Sciatic nerve (tissue), 2 donors: ENCODE results near the gene ZNF791. TPM values are rescaled to one million over a fixed set of nuclear protein-coding genes. Genes with fewer than 3 reads are reported as not detected.
"Not testable (repeated sequence)": the region's sequence is repeated elsewhere in the genome, so short reads cannot be mapped to it uniquely, and the experiment has no call there.

ENCODE experiments used
- ATAC-seq: fragments of 200-7000 bp; cut with Tn5 transposase; one replicate; pipeline ENCODE4 v1.9.1; 2020; ENCODE audit warnings: mild to moderate bottlenecking, moderate library complexity
- DNase-seq: peaks from one replicate; pipeline ENCODE4 v3.0.0-alpha.2; 2020; ENCODE audit warnings: low spot score
- intact Hi-C: fragments of 100-400 bp; cut with DNase I; formaldehyde crosslinking; loops from one replicate; pipeline ENCODE4 v1.14.2; 2022
- total RNA-seq: library from RNA; stranded (reverse); fragmentation: NEBNext Ultra II Directional; extraction: Animal tissue kit (Norgen Biotek cat#: 25700); gene quantifications from one replicate; pipeline ENCODE4 v1.2.1, GENCODE V29; 2021
- donor health status: DM: no; HTN: no; CAD: no.
- donor health status: DM: no; HTN: no; CAD: no.

ZNF791 gene
- total RNA-seq, 1 donor from 2014 or later: 48.2 TPM

- no peak for DNase-seq
- ATAC-seq: no peak
- intact Hi-C loops: no loop called here
These were observed 17.6 kb downstream of the ZNF791 start for GRCh38 chr19:12628040-12629022.

- ATAC-seq: no peak
- no peak for DNase-seq
- intact Hi-C loops: no loop called here
These were observed 18.5 kb downstream of the ZNF791 start for GRCh38 chr19:12629215-12629614.

- intact Hi-C loops: no loop called here
- ATAC-seq (no peak), DNase-seq (peak; percentile 31)
These were observed 25.9 kb downstream of the ZNF791 start for GRCh38 chr19:12636631-12637030.

GRCh38 chr19:12638611-12639182 is 28.0 kb downstream of the ZNF791 start:
- ATAC-seq (no peak), DNase-seq (no peak)
- intact Hi-C loops: no loop called here

GRCh38 chr19:12639901-12640613 is 29.3 kb downstream of the ZNF791 start:
- intact Hi-C loops: no loop called here
- ATAC-seq: peak; percentile 92
- peak; percentile 88 for DNase-seq

GRCh38 chr19:12641456-12641855 is 30.7 kb downstream of the ZNF791 start:
- no peak for DNase-seq
- ATAC-seq: no peak
- intact Hi-C loops: no loop called here

- no peak for DNase-seq
- intact Hi-C loops: no loop called here
These were observed 31.8 kb downstream of the ZNF791 start for GRCh38 chr19:12642506-12642905.

GRCh38 chr19:12643716-12644115 is 33.0 kb downstream of the ZNF791 start:
- ATAC-seq, DNase-seq, intact Hi-C loops: not testable (repeated sequence)

More at GRCh38 chr19:12642506-12642905, 31.8 kb downstream of the ZNF791 start:
- ATAC-seq: no peak

- ATAC-seq (no peak), DNase-seq (no peak)
- intact Hi-C loops: no loop called here
These were observed 35.8 kb downstream of the ZNF791 start for GRCh38 chr19:12646551-12646950.

GRCh38 chr19:12647047-12647446 is 36.3 kb downstream of the ZNF791 start:
- intact Hi-C loops: no loop called here

GRCh38 chr19:12647490-12648071 is 36.9 kb downstream of the ZNF791 start:
- DNase-seq: peak; percentile 83
- peak; percentile 90 for ATAC-seq
- intact Hi-C loops: no loop called here

More at GRCh38 chr19:12647047-12647446, 36.3 kb downstream of the ZNF791 start:
- peak; percentile 5 for ATAC-seq
- DNase-seq: no peak

GRCh38 chr19:12648088-12648487 is 37.4 kb downstream of the ZNF791 start:
- DNase-seq (no peak), ATAC-seq (peak; percentile 16)
- intact Hi-C loops: no loop called here

- ATAC-seq (no peak), DNase-seq (no peak)
- intact Hi-C loops: no loop called here
These were observed 39.2 kb downstream of the ZNF791 start for GRCh38 chr19:12649941-12650340.

- intact Hi-C loops: no loop called here
- DNase-seq (no peak), ATAC-seq (no peak)
These were observed 41.5 kb downstream of the ZNF791 start for GRCh38 chr19:12652219-12652618.

- ATAC-seq (no peak), DNase-seq (no peak)
- intact Hi-C loops: loop anchor here (5.0 kb wide), 1 partner anchor 952 kb away; no protein-coding TSS in a partner anchor
These were observed 44.8 kb downstream of the ZNF791 start for GRCh38 chr19:12655546-12655945.

- ATAC-seq (no peak), DNase-seq (no peak)
- intact Hi-C loops: loop anchor here (5.0 kb wide), 1 partner anchor 950 kb away; no protein-coding TSS in a partner anchor
These were observed 46.3 kb downstream of the ZNF791 start for GRCh38 chr19:12656899-12657571.

GRCh38 chr19:12657966-12658365 is 47.2 kb downstream of the ZNF791 start:
- DNase-seq: no peak
- ATAC-seq: no peak
- intact Hi-C loops: loop anchor here (5.0 kb wide), 1 partner anchor 949 kb away; no protein-coding TSS in a partner anchor

- no peak for DNase-seq
- intact Hi-C loops: no loop called here
- no peak for ATAC-seq
These were observed 50.3 kb downstream of the ZNF791 start for GRCh38 chr19:12660980-12661379.
